Stomach (tissue), 4 donors: ENCODE results near the gene ERH.

Source experiments
- EP300 ChIP-seq: sonication (generic); formaldehyde crosslinking; IDR thresholded peaks from one replicate; pipeline ENCODE4 v1.6.1; 2017; ENCODE audit warnings: antibody characterized with exemption
- TF ChIP-seq, protein P1 (sequence below), 7 experiments: fragments of 450-650 bp in 4 of 7; fragments of 200-600 bp in 3 of 7; sonication (generic) in 3 of 7; IDR thresholded peaks; one replicate each; pipeline ENCODE4 v1.5.1; 2016 to 2019; ENCODE audit warnings: antibody characterized with exemption in 7 of 7, control low read depth in 2 of 7, mild to moderate bottlenecking in 1 of 7

DNA sequence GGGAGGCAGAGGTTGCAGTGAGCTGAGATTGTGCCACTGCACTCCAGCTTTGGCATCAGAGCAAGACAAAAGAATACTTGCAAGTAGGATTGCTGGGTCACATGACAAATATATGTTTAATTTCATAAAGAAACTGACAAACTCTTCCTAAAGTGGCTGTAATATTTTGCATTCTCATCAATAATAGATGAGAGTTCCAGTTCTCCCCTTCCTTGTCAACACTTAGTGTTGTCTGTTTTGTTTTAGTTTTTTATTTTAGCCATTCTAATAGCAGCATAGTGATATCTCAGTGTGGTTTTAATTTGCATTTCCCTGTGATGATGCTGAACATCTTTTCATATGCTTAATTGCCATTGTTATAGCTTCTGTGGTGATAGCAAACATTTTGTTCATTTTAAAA, 31.5 kb upstream of the ERH start:
- TF ChIP-seq, protein P1, sequence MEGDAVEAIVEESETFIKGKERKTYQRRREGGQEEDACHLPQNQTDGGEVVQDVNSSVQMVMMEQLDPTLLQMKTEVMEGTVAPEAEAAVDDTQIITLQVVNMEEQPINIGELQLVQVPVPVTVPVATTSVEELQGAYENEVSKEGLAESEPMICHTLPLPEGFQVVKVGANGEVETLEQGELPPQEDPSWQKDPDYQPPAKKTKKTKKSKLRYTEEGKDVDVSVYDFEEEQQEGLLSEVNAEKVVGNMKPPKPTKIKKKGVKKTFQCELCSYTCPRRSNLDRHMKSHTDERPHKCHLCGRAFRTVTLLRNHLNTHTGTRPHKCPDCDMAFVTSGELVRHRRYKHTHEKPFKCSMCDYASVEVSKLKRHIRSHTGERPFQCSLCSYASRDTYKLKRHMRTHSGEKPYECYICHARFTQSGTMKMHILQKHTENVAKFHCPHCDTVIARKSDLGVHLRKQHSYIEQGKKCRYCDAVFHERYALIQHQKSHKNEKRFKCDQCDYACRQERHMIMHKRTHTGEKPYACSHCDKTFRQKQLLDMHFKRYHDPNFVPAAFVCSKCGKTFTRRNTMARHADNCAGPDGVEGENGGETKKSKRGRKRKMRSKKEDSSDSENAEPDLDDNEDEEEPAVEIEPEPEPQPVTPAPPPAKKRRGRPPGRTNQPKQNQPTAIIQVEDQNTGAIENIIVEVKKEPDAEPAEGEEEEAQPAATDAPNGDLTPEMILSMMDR (IDR thresholded peaks at IDR 0.05) = no peak
- TF ChIP-seq EP300 = no peak
